ENCODE results near the gene PGA3.
"Not testable (repeated sequence)": the region's sequence is repeated elsewhere in the genome, so short reads cannot be mapped to it uniquely, and the experiment has no call there.

GRCh38 chr11:61213711-61214324 is 10.5 kb downstream of the PGA3 start:
- not testable (repeated sequence) for TF ChIP-seq SP1 (IDR thresholded peaks at IDR 0.05); BHLHE40 (IDR thresholded peaks at IDR 0.05; ENCODE audit: borderline replicate concordance); NFRKB (IDR thresholded peaks at IDR 0.05); ZNF384 (IDR thresholded peaks at IDR 0.05); TARDBP (IDR thresholded peaks at IDR 0.05); ARNT (IDR thresholded peaks at IDR 0.05); LEF1 (IDR thresholded peaks at IDR 0.05; ENCODE audit: borderline replicate concordance)

All from HEK293T (cell line).